Measurements from ENCODE around the gene CXCL6.

Gene CXCL6

DNA sequence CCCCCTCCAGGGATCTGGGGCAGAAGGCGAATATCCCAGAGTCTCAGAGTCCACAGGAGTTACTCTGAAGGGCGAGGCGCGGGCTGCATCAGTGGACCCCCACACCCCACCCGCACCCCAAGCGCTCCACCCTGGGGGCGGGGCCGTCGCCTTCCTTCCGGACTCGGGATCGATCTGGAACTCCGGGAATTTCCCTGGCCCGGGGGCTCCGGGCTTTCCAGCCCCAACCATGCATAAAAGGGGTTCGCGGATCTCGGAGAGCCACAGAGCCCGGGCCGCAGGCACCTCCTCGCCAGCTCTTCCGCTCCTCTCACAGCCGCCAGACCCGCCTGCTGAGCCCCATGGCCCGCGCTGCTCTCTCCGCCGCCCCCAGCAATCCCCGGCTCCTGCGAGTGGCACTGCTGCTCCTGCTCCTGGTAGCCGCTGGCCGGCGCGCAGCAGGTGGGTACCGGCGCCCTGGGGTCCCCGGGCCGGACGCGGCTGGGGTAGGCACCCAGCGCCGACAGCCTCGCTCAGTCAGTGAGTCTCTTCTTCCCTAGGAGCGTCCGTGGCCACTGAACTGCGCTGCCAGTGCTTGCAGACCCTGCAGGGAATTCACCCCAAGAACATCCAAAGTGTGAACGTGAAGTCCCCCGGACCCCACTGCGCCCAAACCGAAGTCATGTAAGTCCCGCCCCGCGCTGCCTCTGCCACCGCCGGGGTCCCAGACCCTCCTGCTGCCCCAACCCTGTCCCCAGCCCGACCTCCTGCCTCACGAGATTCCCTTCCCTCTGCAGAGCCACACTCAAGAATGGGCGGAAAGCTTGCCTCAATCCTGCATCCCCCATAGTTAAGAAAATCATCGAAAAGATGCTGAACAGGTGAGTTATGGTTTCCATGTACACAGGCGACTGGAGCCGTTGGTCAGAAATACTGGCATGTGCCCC is 32.9 kb downstream of the CXCL6 start, which contains the start of gene CXCL1:
TSS of gene CXCL1 (plus strand) at position 264 of the 926 bp plus-strand sequence. CDS start at position 342, 78 bp downstream.
- no peak for DNase-seq

DNA sequence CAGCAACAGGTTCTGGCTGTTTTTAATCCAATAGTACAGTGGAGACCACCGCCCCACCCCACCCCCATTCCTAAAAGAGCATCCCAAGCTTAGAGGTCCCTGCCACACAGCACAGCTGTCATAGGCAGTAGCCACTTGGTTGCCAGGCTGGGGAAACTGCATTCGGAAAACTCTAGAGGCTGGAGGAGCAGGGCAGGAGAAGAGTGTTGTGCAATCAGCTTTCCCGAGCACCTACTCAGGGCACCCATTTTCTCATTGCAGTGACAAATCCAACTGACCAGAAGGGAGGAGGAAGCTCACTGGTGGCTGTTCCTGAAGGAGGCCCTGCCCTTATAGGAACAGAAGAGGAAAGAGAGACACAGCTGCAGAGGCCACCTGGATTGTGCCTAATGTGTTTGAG is 33.8 kb downstream of the CXCL6 start:
- DNase-seq: no peak

DNA sequence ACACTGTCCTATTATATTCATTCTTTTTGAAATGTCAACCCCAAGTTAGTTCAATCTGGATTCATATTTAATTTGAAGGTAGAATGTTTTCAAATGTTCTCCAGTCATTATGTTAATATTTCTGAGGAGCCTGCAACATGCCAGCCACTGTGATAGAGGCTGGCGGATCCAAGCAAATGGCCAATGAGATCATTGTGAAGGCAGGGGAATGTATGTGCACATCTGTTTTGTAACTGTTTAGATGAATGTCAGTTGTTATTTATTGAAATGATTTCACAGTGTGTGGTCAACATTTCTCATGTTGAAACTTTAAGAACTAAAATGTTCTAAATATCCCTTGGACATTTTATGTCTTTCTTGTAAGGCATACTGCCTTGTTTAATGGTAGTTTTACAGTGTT is 34.3 kb downstream of the CXCL6 start:
- DNase-seq: no peak

- no peak for DNase-seq
Measured at GRCh38 chr4:73871511-73872310, 35.2 kb downstream of the CXCL6 start.

GRCh38 chr4:73872316-73873108 is 36.0 kb downstream of the CXCL6 start:
- no peak for DNase-seq

DNA sequence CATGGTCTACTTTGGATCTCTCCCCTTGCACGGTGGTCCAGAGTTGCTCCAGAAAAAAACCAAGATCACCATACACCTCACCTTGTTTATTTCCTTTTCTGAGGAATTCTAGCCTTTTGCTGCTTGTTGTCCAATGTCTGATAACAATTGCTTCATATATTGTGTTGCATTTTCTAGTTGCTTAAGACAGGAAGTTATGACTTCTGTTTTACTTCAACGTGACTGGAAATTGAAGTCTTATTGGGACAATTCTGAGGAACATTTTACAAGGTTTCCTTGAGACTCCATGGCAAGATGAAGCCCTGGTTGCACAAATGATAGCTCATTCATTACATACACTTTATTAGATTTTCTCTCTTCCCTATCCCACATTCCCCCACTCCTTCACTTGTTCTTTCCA is 37.9 kb downstream of the CXCL6 start:
- DNase-seq: no peak

DNA sequence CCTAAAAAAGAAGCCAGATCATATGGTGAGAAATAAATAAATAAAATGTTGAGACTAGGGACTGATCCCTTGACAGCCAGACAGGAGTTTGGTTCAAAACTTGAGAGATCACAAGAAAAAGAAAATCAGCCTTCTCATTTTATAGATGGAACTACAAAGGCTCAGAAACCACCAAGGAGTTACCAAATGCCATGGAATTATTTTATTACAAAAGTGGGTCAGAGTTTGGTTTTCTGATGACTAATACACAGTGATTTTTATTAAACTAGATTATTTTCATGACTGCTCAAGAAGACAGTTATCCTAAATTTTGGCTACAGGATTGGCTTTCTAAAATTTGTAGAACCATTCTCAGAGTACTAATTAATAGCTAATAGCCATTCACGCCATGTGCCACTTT is 38.9 kb downstream of the CXCL6 start:
- no peak for DNase-seq

- no peak for DNase-seq
Measured at GRCh38 chr4:73883306-73883705, 46.8 kb downstream of the CXCL6 start.

DNA sequence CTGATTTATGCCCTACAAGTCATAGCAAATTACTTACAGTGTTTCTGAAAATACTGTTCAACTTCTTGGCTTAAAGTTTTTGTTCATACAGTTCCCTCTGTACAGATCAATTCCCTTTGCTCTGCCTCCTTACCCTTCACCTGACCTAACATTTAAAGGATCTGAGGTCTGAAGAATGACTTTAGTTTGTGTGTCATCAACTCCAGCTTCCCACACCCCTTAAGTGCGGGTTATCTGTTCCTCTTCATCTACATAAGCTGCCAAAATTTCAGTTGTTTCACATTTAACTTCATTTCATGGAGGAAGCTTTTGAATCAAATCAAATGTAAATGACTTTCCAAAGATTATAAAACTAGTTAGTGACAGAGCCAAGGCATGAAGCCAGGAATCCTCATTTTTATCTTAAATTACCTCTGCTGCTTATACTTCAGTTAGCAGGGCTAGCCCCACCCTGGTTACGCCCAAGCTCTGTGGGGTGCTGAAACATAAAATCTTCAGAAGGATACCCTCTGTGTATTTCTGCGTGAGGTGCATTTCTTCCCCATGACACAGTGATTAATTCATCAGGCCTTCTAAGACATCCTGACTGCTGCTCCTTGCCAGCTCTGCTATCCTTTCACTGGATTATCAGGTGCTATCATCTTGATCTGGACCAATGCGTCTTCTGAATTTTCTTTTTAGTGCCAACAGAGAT is 49.2 kb downstream of the CXCL6 start:
- DNase-seq: no peak
